ENCODE measurements around the gene ADAM33.

Gene ADAM33

GRCh38 chr20:3681931-3682781, at the start of gene ADAM33:
Gene ADAM33, minus strand, starts transcription at chr20:3682010. Its CDS starts 6 bp downstream, at chr20:3682004.
- no peak for DNase-seq

DNA sequence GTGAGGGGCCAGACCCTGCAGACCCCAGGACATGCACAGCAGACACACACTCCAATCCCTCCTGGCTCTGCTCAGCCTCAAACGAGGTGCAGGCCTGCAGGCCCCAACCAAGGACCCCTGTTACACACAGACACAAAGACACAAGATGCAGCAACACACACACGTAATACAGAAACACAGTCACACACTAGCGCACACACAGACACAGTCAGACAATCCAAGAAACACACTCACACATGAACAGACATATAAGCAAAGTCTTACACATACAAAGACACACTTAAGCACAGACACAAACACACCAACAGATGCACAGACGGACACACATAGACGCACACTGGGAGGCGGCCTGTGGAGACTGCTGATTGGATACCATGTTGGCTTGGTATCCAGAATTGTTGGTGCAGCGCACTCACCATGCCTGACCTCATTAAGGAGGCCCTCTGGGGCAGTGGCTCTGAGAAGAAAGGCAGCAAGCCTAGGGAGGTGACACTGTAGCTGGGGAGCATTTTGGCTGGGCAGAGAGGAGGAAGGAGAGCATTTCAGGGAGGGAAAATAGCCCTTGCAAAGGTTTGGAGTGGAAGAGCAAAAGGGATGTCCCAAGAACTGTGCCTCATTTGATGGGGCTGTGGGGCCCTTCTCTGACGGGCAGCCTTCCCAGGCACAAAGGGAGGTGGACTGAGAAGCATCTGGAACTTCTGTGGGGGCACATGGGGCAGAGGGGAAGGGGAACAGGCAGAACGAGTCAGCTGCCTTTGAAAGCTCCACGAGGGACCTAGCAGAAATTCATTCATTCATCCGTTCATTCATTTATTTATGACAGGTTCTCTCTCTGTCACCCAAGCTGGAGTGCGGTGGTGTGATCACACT, 49.2 kb upstream of the ADAM33 start:
- no peak for DNase-seq

GRCh38 chr20:3729811-3730540, 48.2 kb upstream of the ADAM33 start:
- DNase-seq = no peak

- DNase-seq = no peak
These were observed 47.6 kb upstream of the ADAM33 start for GRCh38 chr20:3729378-3729777.

DNA sequence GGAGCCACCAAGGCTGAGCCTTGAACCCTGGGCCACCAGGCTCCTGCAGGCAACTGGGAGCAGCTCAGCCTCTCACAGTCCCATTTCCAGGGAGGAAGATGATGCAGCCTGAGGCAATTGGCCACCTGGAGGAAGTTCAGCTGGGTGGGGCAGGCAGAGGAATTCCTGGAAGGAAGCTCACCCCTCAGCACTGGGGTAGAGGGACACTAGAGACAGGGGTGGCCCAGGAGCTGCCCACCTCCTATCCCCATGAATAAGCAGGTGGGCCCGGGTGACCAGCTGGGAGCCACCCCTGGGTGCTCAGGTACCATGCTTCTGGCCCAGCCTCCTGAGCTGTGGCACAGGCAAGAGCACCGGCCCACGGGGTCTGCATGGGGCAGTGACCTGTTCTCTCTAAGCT, 47.1 kb upstream of the ADAM33 start:
- no peak for DNase-seq

- no peak for DNase-seq
These were observed 46.5 kb upstream of the ADAM33 start for GRCh38 chr20:3728354-3728753.

DNA sequence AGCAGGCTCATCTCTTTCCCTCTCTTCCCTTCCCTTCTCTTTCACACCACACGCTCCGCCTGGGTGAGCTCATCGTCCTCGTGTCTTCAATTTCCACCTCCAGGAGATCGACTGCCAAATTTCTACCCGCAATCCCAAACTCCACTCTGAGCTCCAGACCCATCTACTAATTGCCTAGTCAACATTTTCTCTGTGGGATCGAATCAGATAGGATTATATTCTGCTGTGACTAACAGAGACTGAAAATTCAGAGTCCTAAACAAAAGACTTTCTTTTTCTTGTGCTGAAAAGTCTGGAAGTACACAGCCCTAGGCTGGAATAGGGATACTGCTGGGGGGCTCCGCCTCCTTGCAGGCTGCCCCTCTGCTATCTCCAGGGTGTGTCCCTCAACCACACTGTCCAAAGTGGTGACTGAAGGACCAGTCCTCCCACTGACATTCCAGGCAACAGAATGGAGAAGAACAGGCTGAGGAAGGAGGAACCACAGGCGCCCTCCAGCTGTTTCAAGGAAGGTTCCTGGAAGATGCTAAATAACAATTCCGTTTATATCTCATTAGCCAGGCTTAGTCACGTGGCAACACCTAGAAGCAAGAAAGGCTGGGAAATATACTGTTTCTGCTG, 45.7 kb upstream of the ADAM33 start:
- DNase-seq = no peak

DNA sequence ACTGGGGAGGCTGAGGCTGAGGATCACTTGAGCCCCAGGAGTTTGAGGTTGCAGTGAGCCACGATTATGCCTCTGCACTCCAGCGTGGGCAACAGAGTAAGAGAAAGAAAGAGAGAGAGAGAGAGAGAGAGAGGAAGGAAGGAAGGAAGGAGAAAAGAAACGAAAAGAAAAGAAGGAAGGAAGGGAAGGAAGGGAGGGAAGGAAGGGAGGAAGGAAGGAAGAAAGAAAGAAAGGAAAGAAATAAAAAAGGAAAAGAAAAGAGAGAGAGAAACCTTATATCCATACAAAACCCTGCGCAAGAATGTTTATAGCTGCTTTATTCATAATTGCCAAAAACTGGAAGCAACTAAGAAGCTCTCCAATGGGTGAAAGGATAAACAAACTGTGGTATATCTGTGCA, 42.5 kb upstream of the ADAM33 start:
- DNase-seq = no peak

DNA sequence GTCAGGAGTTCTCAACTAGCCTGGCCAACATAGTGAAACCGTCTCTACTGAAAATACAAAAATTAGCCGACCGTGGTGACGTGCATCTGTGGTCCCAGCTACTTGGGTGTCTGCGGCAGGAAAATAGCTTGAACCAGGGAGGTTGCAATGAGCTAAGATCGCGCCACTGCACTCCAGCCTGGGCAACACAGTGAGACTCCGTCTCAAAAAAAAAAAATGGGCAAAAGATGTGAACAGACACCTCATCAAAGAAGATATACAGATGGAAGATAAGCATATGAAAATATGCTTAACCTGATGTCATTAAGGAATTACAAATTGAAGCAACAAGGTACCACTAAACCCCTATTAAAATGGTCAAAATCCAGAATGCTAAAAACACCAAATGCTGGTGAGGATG, 41.5 kb upstream of the ADAM33 start:
- DNase-seq = no peak

GRCh38 chr20:3721912-3722311, 40.1 kb upstream of the ADAM33 start:
- no peak for DNase-seq

DNA sequence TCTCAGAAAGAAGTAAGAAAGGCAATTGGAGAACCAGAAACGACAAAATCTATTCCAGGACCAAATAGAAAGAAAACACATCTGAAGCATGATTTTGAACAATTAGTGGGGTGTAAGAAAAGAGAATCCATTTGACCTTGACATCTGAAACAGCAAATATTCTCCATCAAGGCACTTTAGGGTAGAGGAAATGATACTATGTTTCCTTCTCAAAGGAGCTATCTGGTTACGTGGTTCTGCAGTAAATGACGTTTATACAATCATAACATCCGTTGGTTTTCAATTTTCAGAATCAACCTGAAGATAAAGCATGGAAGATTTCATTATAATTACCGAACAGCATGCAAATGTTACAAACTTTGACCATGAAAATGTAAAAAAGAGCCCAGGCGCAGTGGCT, 38.8 kb upstream of the ADAM33 start:
- DNase-seq = no peak

- no peak for DNase-seq
These were observed 38.3 kb upstream of the ADAM33 start for GRCh38 chr20:3720068-3720467.

GRCh38 chr20:3719046-3719445, 37.2 kb upstream of the ADAM33 start:
- no peak for DNase-seq

DNA sequence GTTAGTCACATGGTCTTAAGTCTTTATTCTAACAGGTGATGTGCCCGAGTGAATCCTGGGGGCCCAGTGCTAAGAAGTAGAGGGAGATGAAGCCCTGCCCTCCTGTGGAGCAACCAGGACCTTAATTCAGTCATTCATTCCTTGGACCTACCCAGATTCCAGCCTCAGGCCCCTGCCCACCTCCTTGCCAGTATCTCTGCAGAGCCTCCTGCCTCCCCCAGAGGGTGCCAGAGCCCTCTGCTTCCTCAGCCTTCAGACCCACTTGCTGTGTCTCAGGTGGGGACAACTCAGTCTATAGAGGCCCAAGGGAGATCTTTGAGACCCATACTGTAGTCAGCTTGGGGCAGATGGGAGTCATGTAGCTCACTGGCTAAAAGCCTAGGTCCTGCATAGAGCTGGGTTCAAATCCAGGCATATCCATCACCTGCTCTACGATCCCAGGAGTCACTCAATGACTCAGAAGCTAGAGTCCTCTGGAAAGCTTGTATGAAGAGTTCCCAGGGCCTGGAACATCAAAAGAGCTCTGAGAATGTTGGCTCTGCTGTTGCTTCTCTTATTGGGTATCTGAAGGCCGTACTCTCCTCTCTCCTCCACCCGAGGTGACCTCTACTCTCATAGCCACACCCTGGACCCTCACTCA, 34.5 kb upstream of the ADAM33 start:
- DNase-seq = no peak

DNA sequence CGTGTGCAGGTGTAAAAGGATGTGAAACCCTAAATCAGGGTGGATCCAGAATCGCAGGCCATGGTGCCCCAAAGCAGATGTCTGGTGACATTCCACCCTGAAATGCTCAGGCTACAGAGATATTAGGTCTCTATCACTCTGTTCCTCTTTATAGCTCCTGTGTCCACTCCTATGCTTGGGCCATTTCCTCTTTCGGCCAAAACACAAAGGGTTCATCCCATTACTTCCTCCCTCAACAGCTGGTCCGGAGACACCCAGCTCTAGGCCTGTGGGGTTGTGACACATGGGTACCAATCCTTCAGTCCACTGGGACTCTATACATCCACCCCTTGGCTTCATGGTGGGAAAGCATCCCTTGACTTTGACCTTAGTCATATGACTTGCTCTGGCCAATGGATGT, 32.3 kb upstream of the ADAM33 start:
- DNase-seq = no peak

GRCh38 chr20:3712279-3712873, 30.6 kb upstream of the ADAM33 start, which contains the start of gene SIGLEC1:
Gene SIGLEC1, minus strand, starts transcription at chr20:3712600. Its CDS starts 5,472 bp downstream, at chr20:3707128.
- no peak for DNase-seq

DNA sequence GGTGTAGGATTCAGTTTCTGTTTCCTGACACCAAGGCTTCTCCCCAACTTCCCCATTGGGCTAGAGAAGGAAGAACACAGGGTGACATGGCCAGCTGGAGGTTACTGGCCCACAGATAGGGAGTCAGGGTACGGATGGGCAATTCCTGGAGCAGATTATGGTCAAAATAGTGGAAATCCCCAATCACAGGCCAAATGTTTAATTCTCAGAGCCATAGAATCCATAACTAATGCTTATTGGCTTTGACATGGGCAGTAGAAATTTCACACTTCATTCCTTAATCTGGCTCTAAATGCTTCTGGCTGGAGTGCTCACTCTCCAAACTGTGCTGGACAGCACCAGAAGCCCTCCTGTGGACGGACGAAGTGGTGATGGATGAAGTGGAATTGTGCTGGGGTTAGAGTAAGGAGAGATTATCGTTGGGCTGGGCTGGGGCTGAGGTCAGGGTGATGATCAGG, 29.7 kb upstream of the ADAM33 start:
- no peak for DNase-seq

DNA sequence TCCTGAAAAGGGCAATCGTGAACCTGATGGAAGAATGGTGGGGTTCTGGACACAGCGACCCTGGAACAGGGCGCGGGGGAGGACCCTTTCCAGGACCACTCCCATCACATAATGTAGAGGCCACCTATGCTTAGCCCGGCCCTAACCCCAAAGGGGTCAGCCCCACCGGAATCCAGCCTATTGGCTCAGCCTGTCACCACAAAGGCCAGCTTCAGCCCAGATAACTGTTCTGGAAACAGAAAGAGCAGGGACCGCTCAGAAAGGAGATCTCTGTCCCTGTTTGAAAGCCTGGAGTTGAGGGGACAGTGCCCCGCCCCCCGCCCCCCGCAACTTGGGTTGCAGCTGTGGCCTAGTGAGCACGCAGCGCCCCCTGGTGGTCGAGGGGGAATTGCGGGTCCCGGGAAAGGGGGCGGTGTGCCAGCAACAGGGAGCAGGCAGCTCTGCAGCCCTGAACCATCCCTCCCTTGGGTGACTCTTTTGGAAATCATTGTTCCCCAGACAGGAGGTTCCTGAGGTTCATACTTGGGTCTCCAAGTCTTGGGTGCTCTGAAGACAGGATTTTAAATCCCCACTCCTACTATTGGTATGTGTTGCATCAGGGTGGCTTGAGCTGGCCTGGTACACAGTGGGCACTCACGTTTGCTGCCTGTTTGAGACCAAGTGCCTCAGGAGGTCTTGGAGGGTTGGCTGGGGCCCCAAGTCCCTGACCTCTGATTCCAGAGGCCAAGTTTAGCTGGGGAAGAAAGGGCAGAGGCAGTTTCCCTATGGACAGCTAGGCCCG, 29.1 kb upstream of the ADAM33 start:
- DNase-seq = peak; percentile 6

DNA sequence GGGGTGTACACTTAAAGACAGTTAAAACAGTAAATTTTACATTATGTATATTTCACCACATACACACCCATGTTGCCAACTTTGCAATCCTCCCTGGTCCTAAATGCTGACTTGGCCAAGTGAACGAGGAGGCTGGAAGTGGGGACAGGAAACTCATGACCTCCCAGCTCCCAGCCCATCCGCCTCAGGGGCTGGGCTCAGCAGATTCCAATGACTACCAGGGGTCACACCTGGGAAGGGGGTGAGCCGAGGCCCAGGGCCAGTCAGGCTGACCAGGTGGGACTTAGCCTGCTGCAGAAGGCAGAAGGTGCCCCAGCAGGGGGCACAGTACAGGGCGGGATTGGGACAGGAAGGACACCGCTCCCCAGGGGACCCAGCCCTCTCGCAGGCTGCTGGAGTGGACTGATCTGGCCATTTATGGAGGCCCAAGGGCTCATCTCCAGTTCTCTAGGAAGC, 28.2 kb upstream of the ADAM33 start:
- no peak for DNase-seq

- no peak for DNase-seq
These were observed 25.7 kb upstream of the ADAM33 start for GRCh38 chr20:3707508-3707899.
